DMS 273 treated with DMSO at 0.1 percent for 48 hours (cell line): ENCODE measurements around the gene BNIP3.
"Not testable (repeated sequence)": the region's sequence is repeated elsewhere in the genome, so short reads cannot be mapped to it uniquely, and the experiment has no call there.

Experiments used
- DNase-seq: peaks from one replicate; lab custom pipeline; 2025; lab: John Stamatoyannopoulos, UW

Gene BNIP3

GRCh38 chr10:131977323-131978096, 4.2 kb downstream of the BNIP3 start:
- DNase-seq, result no peak

- DNase-seq, result no peak
These were observed 5.9 kb downstream of the BNIP3 start for GRCh38 chr10:131975796-131976195.

DNA sequence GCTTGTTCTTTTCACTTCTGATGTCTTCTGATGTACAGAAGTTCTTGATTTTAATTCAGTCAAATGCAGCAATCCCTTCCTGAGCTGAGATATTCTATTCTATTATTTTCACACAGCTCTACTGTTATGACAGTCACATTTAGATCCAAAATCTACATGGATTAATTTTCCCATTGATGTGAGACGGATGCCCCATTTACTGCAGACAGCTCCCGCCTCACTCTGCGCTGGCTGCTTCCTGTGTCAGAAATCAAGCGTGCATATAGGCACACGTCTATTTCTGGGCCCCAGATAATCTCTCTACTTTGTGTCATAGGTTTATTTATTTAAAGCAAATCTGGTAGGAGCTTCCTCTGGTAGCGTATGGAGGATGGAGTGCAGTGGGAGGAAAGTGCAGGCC, 6.7 kb downstream of the BNIP3 start:
- DNase-seq, result no peak

DNA sequence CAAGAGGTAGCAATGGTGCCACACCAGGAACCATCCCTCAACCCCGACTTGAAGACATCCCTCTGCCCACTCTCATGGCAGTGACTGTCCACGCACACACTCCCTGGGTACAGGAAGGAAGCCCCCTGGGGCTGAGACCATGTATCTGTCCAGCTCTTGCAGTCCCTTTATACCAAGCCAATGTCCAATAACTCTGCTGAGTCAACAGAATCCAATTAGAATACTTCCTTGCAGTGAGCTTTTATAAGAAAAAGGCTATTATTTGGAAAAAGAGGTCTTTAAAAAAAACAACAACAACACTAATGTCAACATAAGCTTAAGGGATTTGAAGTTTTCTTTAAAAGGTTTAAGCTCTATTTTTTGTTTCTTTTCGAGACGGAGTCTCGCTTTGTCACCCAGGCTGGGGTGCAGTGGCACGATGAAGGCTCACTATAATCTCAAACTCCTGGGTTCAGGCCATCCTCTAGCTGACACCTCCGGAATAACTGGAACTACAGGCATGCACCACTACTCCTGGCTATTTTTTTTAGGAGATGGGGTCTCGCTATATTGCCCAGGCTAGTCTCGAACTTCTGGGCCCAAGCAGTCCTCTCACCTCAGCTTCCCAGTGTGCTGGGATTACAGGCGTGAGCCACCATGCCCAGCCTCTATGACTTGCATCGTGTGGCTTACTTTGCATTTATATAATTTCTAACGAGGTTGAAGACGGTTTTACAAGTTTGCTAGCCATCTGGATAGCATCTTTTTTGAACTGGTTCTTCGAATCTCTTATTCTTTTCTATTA, 7.5 kb downstream of the BNIP3 start:
- no peak for DNase-seq

GRCh38 chr10:131973160-131973951, 8.4 kb downstream of the BNIP3 start:
- no peak for DNase-seq

GRCh38 chr10:131972474-131973071, 9.2 kb downstream of the BNIP3 start:
- no peak for DNase-seq

DNA sequence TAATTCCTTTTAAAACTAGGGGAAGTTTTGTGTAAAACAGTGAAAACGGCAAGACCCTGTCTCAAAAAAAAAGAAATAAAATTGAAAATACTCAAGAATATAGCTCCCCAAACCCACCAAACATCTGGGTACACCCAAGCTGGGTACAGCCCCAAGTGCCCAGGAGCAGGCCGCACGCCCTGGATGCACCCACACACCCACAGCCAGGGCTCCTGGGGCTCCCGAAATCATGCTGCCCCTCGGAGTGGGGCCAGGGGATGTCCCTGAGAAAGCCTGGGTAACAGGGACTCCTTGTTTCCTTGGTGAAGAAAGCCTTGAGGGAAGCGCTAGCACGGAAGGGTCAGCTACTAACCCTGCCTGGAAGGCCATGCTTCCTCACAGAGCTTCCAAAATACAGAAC, 10.1 kb downstream of the BNIP3 start:
- DNase-seq, result no peak

DNA sequence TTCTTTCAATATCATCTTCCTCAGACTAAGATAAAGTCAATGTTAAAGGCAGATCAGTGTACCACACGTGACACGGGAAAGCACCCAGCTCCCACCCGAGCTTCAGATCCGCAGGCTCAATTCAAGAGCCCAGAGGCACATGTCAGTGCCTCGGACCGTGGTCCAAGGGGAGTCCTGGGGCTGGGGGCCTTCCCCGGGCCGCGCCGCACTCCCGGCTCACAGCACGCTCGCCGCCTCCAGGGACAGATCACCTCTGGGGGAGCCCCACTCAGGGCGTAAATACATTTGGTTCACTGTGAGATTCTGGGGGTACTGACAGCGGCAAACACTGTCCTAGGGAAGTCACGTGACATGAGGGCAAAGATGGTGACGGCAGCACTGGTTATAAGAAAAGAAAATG, 10.8 kb downstream of the BNIP3 start:
- no peak for DNase-seq

DNA sequence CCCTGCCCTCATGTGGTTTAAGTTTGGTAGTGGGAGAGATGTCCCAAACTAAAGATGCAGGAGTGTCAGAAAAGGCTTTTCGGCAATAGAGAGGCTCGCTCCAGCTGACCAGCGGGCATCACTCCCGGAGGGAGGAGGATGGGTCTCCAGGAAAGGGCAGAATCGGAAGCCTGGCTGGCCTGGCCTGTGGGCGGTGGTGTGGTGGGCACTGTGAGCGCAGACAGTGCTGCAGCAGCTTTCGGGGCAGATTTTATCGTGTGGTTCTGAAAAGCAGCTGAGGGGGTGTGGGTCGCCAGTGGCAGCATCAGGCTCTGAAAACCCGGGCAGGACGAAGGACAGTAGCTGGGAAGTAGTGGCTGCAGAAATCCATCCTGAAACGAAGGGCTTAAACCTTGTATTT, 12.8 kb downstream of the BNIP3 start:
- DNase-seq, result no peak

GRCh38 chr10:131964298-131964697, 17.4 kb downstream of the BNIP3 start:
- DNase-seq, result no peak

DNA sequence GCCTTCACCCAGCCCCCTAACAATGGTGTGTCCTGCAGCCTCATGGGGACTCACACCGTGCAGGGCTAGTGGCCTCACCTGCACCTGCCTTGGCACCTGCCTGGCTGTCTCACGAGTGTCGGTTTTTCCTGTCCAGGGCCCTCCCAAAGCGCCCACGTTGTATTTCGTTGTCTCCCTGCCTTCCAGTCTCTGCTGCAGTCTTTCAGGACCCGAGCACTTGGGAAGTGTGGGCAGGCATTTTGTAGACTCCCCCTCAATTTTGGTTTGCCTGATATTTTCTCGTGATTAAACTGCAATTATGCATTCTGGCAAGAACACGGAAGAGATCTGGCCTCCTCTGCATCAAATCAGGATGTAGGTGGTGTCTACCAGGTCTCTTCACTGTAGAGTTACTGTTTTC, 17.9 kb downstream of the BNIP3 start:
- no peak for DNase-seq

DNA sequence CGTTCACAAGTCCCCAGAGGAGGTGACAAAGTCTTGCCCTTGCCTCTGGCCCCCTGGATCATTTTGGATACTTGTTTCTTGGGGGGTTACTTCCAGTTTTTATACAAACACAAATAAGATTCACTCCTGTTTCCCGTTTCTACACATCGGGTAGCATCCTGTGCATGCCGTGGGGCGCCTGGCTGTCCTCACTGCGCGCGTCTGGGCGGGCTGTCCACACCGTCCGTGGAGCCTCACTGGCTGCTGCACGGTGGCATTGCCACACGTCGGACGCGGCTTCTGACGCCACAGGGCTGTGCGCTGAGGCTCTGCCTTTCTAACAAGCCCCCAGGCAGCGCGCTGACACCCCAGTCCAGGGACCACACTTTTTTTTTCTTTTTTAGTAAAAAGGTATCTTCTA, 18.4 kb downstream of the BNIP3 start:
- DNase-seq, result no peak

DNA sequence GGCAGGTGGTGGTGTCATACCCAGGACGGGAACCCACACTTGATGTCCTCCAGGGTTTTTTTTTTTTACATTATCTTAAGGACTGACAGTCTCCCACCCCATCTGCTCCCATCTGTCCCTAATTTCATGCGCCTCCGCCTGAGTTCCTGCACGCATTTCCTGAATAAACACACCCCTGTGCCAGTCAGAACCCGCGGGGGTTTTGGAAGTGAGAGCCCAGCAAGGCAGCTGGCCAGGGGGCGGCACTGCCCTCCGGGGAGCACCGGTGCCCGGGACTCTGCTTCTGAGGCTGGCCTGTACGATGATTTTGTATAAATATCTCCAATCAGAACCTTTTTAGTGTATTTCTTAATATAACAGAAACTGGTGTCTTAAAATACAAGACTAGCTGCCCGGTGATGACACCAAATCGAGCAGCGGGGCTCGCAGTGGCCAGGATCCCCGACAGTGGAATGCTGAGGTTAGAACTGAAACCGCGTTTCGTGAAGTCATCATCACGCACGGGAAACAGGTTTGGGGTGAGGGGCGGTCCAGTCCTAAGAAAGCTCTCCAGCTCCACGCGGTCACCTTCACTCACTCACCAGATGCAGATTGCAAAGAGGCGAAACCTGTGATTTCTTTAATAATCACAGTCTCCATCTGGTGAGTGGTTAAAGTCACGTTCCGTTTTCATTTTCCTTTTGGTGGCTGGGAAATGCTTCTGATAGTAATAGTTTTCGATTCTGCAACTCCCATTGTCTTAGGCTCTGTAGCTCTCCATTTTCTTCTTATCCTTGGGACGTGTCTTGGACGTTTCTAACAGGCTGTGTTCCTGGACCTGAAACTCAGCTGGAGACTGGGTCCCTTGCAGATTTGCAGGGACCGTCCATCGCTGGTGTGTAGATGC, 19.7 kb downstream of the BNIP3 start:
- peak; percentile 81 for DNase-seq

- DNase-seq, result no peak
These were observed 20.5 kb downstream of the BNIP3 start for GRCh38 chr10:131961047-131961776.

DNA sequence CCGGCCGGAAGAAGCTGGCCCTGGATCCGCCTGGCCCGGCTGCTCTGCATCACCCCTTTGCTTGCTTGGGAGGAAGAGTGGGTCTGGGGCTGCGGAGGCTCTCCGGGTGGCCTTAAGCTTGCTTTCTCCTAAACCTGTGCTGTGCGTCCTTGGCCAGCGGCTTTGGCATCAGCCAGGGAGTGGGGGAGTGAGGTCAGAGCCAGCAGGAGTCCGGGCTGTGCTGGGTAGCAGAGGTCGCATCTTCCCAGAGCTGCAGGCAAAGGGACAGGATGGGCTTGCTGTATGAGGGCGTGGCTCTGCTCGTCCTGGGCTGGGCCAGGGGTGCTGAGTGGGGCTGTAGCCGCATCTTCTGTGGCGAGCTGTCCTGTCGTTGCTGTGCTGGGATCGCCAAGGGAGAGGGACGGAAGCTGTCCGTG, 21.1 kb downstream of the BNIP3 start:
- no peak for DNase-seq

DNA sequence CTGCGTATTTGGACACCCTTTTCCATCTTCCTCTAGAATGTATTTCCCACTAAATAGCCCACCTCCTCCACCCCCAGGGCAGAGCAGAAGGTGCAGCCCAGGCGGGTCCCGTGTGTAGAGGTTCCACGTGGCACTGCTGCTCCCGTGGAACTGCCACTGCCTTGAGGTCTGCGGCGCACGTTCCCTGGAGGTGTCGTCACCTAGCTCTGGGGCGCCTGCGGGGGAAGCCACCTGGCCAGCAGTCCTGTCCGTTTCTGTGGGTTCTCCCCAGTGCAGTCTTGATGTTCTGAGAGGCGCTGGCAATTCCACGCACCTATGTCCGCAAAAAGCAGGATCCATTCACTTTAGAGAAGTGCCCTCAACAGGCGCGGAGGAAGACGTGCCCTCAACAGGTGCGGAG, 21.9 kb downstream of the BNIP3 start:
- no peak for DNase-seq

- no peak for DNase-seq
These were observed 26.0 kb downstream of the BNIP3 start for GRCh38 chr10:131955591-131956340.

- DNase-seq, result no peak
These were observed 27.3 kb downstream of the BNIP3 start for GRCh38 chr10:131954356-131954965.

- DNase-seq, result not testable (repeated sequence)
These were observed 31.8 kb downstream of the BNIP3 start for GRCh38 chr10:131949908-131950307.
